ENCODE measurements around the gene MYL5. TPM values are rescaled to one million over a fixed set of nuclear protein-coding genes. Genes with fewer than 3 reads are reported as not detected.
"Not testable (repeated sequence)": the region's sequence is repeated elsewhere in the genome, so short reads cannot be mapped to it uniquely, and the experiment has no call there.

Gene MYL5
- total RNA-seq, 1 experiment from 2014 or later, result 16.6 TPM

DNA sequence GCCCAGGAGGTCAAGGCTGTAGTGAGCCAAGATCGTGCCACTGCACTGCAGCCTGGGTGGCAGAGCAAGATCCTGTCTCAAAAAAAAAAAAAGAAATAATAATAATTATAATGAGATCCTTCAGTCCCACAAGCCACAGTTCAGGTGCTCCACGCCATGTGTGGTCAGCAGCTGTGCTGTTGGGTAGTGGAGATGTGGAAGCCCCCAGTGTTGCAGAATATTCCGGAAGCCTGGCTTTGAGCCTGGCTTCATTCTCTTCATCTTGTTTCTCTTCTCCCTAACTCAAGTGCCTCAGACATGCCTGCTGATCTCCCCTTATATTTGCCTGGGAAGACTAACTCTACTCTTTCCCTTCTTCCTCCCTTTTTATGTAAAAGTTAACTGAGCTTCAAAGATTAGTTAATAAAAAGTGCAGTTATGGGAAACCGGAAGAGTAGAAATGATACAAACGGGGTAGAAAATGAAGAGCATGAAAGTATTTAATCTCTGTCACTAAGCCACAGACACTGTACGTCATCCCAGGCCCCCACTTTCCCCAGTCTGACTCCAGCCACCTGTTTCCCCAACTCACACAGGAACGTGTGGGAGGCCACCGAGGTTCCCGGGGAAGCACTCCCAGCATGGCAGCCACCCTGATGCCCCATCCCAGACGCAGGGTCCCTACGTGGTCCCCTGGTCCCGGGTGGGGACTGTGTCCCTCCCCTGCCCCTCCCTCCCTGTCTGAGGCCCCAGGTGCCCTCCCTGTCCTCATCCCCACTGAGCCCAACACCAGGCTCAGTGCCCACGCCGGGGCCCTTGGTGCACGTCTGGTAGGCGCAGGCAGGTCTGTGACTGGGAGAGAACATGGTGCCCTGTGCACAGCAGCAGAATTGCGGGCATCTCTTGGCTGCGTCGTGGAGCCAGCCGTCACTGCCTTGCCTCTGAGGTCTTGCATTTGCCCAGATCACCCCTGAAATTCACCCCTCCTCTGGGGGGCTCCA is 55.3 kb downstream of the MYL5 start:
- in situ Hi-C loops (cut with HindIII; ENCODE audit: low pct_unique_long_range_greater_than_20kb, low sequenced_read_pairs), result no loop called here
- no peak for DNase-seq (ENCODE audit: low read depth)

DNA sequence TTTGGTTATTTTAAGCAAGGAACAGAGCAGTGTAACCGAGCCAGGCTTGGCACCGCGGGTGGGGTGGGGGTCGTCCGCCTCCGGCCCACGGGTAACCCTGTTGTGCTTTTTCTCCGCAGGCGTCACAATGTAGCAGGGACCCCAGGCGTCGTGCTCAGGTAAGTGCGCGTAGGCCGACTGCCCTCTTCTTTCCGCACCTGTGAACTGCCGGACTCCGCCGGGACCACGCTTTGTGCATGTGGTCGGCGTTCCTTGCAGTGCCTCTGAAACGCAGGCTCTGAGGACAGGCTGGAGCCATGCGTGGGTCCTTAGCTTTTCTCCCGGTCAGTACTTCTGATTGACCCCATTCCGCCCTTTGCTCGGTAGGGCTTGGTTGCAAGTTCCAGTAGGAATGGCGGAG is 56.2 kb downstream of the MYL5 start:
- in situ Hi-C loops (cut with HindIII; ENCODE audit: low pct_unique_long_range_greater_than_20kb, low sequenced_read_pairs), result no loop called here
- DNase-seq (ENCODE audit: low read depth), result no peak

DNA sequence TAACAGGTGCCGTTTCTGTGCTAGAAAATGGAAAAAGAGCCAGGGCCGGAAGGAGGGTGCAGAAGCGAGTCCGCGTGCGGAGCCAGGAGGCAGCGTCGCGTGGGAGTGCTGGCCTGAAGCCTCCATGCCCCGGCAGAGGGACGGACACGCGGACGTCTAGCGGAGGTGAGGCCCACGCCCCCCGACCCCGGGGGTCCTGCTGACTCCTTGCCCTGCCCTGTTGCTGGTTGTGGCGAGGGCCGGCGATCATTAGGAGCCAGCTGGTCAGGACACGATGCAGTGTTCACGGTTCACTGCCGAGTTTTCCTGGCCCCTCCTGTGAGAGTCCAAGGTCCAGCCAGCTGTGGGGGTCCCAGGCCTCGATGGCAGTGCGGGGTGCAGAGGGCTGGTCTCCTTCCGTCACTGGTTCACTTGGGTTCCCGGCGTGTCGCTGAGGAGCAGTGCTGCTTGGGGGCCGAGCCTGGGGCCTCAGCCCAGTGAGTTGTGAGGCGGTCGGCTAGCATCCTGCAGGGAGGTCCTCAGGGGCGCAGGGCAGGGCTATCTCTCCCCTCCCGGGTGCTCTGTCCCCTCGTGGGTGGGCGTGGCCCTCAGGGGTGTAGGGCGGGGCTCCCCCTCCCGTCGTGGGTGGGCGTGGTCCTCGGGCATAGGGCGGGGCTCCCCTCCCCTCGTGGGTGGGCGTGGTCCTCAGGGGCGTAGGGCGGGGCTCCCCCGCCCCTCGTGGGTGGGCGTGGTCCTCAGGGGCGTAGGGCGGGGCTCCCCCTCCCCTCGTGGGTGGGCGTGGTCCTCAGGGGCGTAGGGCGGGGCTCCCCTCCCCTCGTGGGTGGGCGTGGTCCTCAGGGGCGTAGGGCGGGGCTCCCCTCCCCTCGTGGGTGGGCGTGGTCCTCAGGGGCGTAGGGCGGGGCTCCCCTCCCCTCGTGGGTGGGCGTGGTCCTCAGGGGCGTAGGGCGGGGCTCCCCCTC is 56.9 kb downstream of the MYL5 start:
- in situ Hi-C loops (cut with HindIII; ENCODE audit: low pct_unique_long_range_greater_than_20kb, low sequenced_read_pairs), result not testable (repeated sequence)
- DNase-seq (ENCODE audit: low read depth), result peak; percentile 25

Other genes starting within 250 kb of the MYL5 start
- gene ZNF721, start 175.4 kb upstream of the MYL5 start, total RNA-seq (2014; rRNA removed; shearing (Covaris generic); ENCODE audit: low replicate concordance), result 11.9 and 29.9 TPM in 2 replicates
- gene PIGG, start 175.3 kb upstream of the MYL5 start, total RNA-seq (2014; rRNA removed; shearing (Covaris generic); ENCODE audit: low replicate concordance), result 41.6 and 50.0 TPM in 2 replicates
- gene TMEM271, start 98.2 kb upstream of the MYL5 start, total RNA-seq (2014; rRNA removed; shearing (Covaris generic); ENCODE audit: low replicate concordance), result not detected in 2 replicates
- gene PDE6B, start 49.0 kb upstream of the MYL5 start, total RNA-seq (2014; rRNA removed; shearing (Covaris generic); ENCODE audit: low replicate concordance), result 7.2 and 9.4 TPM in 2 replicates
- gene ATP5ME, start 266 bp upstream of the MYL5 start, total RNA-seq (2014; rRNA removed; shearing (Covaris generic); ENCODE audit: low replicate concordance), result 265 and 360 TPM in 2 replicates
- gene SLC49A3, start 14.6 kb downstream of the MYL5 start, total RNA-seq (2014; rRNA removed; shearing (Covaris generic); ENCODE audit: low replicate concordance), result not detected in 2 replicates
- 21.3 and 27.2 TPM in 2 replicates for gene PCGF3, start 31.3 kb downstream of the MYL5 start, total RNA-seq (2014; rRNA removed; shearing (Covaris generic); ENCODE audit: low replicate concordance)
- 0.20 and 1.5 TPM in 2 replicates for gene CPLX1, start 151.6 kb downstream of the MYL5 start, total RNA-seq (2014; rRNA removed; shearing (Covaris generic); ENCODE audit: low replicate concordance)